GM19193 (cell line): ENCODE data around the gene USP53.

Experiments used
- POLR2A ChIP-seq: IDR thresholded peaks from 4 replicates; pipeline ENCODE4 v1.6.1; 2011; ENCODE audit not compliant: insufficient read depth, insufficient read length; ENCODE audit errors: extremely low read depth

USP53 gene

GRCh38 chr4:119321921-119322687 is 109.6 kb downstream of the USP53 start, which contains the start of gene FABP2:
Gene FABP2, minus strand, starts transcription at chr4:119322138. Its CDS starts 36 bp downstream, at chr4:119322102.
- TF ChIP-seq POLR2A: no peak

GRCh38 chr4:119328695-119329094 is 116.2 kb downstream of the USP53 start:
- TF ChIP-seq POLR2A: no peak

- TF ChIP-seq POLR2A: no peak
Measured at GRCh38 chr4:119329835-119330620, 117.5 kb downstream of the USP53 start.

- no peak for TF ChIP-seq POLR2A
Measured at GRCh38 chr4:119337010-119337409, 124.5 kb downstream of the USP53 start.
